CD4-positive, CD25-positive, alpha-beta regulatory T cell (primary cell): ENCODE results near the gene OSM. TPM values are rescaled to one million over a fixed set of nuclear protein-coding genes. Genes with fewer than 3 reads are reported as not detected.

Experiments used
- ATAC-seq, 2 donors: fragments of 150-1000 bp; cut with Tn5 transposase; one replicate each; pipeline ENCODE4 v1.10.0; 2021; ENCODE audit warnings: low read depth in 2 of 2, moderate number of reproducible peaks in 2 of 2, moderate library complexity in 1 of 2
- DNase-seq, 3 donors: peaks; one replicate each; pipeline versions ENCODE4 v3.0.0 to v3.0.0-alpha.2; 2012 to 2022; ENCODE audit warnings: mixed read lengths in 1 of 3
- H3K27ac ChIP-seq: one replicate; pipeline ENCODE4 v1.7.0; 2013; ENCODE audit warnings: mild to moderate bottlenecking, low read length; ENCODE audit not compliant: insufficient read depth, poor library complexity, severe bottlenecking
- H3K27me3 ChIP-seq: one replicate; pipeline ENCODE4 v1.7.0; 2013; ENCODE audit warnings: low read length; ENCODE audit not compliant: control insufficient read depth, insufficient read depth
- H3K36me3 ChIP-seq: one replicate; pipeline ENCODE4 v1.7.0; 2013; ENCODE audit warnings: mild to moderate bottlenecking, low read length, moderate library complexity; ENCODE audit not compliant: control insufficient read depth, insufficient read depth
- H3K4me1 ChIP-seq: 2 replicates; pipeline ENCODE4 v1.7.0; 2013; ENCODE audit warnings: mild to moderate bottlenecking, low read length; ENCODE audit not compliant: insufficient read depth, control insufficient read depth, poor library complexity, severe bottlenecking
- H3K4me3 ChIP-seq: one replicate; pipeline ENCODE4 v1.7.0; 2013; ENCODE audit warnings: low read depth, mild to moderate bottlenecking, low read length, moderate library complexity
- H3K9me3 ChIP-seq, 2 experiments: 1 replicate in 1 of 2; 2 replicates in 1 of 2; pipeline ENCODE4 v1.7.0; 2013; ENCODE audit warnings: low read length in 2 of 2, mild to moderate bottlenecking in 1 of 2, moderate library complexity in 1 of 2; ENCODE audit not compliant: control insufficient read depth in 2 of 2
- H3K27ac Mint-ChIP-seq, 3 donors: one replicate each; pipeline ENCODE4 v1.8.0; 2020 to 2022; ENCODE audit warnings: mild to moderate bottlenecking in 3 of 3, mixed read lengths in 3 of 3, moderate library complexity in 2 of 3
- H3K27me3 Mint-ChIP-seq: one replicate; pipeline ENCODE4 v1.8.0; 2022; ENCODE audit warnings: mild to moderate bottlenecking, mixed read lengths
- H3K36me3 Mint-ChIP-seq: one replicate; pipeline ENCODE4 v1.8.0; 2020; ENCODE audit warnings: mixed read lengths
- H3K4me1 Mint-ChIP-seq, 4 donors: one replicate each; pipeline ENCODE4 v1.8.0; 2020 to 2022; ENCODE audit warnings: mixed read lengths in 4 of 4, mild to moderate bottlenecking in 1 of 4
- H3K4me3 Mint-ChIP-seq, 4 donors: one replicate each; pipeline ENCODE4 v1.8.0; 2020 to 2022; ENCODE audit warnings: mild to moderate bottlenecking in 4 of 4, mixed read lengths in 4 of 4, moderate library complexity in 3 of 4
- H3K9me3 Mint-ChIP-seq, 7 donors: one replicate each; pipeline ENCODE4 v1.8.0; 2020 to 2022; ENCODE audit warnings: mixed read lengths in 7 of 7, mild to moderate bottlenecking in 3 of 7, moderate library complexity in 2 of 7
- polyA plus RNA-seq, 4 donors: library from polyadenylated mRNA; unstranded; fragments of 300-500 nt; fragmentation: Illumina TruSeq; gene quantifications; one replicate each; pipeline ENCODE4 v1.2.3, GENCODE V29; 2021
- total RNA-seq: library from RNA; stranded (reverse); gene quantifications from one replicate; pipeline ENCODE4 v1.2.3, GENCODE V29; 2022

Gene OSM
- total and polyA plus RNA-seq, 5 donors from 2014 or later: 2.4 to 24.0 (median 6.9) TPM

DNA sequence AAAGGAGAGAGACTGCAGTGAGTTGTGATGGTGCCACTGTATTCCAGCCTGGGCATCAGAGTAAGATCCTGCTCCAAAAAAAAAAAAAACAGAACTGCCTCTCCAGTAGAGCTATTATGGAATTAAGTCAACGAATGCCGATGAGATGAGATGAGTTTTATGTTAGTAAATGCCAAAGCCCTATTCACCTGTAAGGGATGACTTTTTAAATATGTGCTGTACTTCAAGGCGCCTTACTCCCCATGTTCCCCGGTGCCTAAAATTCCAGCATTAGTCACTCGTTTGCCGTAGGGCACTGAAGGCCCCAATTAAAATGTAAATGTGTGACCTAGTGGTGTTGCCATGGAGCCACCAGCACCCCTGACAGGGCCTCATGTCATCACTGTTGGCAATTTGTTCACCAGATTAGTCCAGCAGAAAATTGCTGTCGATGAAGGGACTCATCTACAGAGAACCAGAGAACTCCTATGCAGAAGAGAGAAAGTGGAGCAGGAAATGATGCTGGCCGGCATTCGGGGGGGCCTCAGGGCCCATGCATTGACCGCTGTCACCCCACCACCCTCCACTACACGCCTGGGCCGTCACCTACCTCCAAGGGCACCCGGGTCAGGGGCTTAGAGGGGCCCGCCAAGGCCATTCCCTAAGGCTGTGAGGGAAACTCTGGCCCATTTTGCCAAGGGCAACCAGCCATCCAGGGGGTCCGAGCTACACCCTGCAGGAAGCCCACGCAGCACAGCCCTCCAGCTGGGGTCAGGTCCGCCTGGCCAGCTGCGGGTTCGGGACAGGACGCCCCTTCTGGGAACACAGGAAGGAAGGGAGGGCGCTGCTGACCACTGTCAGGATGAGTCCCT is 37.9 kb downstream of the OSM start:
- Mint-ChIP-seq H3K4me1 (peaks cover 5 to 32% (median 19%) of the 10 kb centered on the region in 4 donors), H3K36me3 (no peaks in the 10 kb centered on the region), H3K9me3 (no peaks in the 10 kb centered on the region), H3K27ac (peak overlapping the region in 1 of 3 donors; percentile 78), H3K27me3 (no peaks in the 10 kb centered on the region), H3K4me3 (no peak overlapping the region)
- Histone ChIP-seq H3K36me3 (no peaks in the 10 kb centered on the region), H3K4me3 (no peak overlapping the region), H3K27ac (no peak overlapping the region), H3K9me3 (no peaks in the 10 kb centered on the region), H3K4me1 (peaks cover 9% of the 10 kb centered on the region), H3K27me3 (no peaks in the 10 kb centered on the region)
- DNase-seq (no peak), ATAC-seq (no peak)

GRCh38 chr22:30227438-30228228 is 39.0 kb downstream of the OSM start:
- Histone ChIP-seq H3K36me3 (no peaks in the 10 kb centered on the region), H3K4me1 (peaks cover 9% of the 10 kb centered on the region), H3K27me3 (no peaks in the 10 kb centered on the region), H3K9me3 (no peaks in the 10 kb centered on the region), H3K4me3 (no peak overlapping the region), H3K27ac (no peak overlapping the region)
- ATAC-seq (no peak), DNase-seq (peak in 1 of 3 donors; percentile 38)
- H3K27me3 Mint-ChIP-seq: no peaks in the 10 kb centered on the region
- peak overlapping the region; percentile 27 to 76 (median 71) for H3K27ac Mint-ChIP-seq
- H3K36me3 Mint-ChIP-seq: no peaks in the 10 kb centered on the region
- H3K9me3 Mint-ChIP-seq: no peaks in the 10 kb centered on the region
- H3K4me1 Mint-ChIP-seq: peaks cover 5 to 37% (median 22%) of the 10 kb centered on the region in 4 donors
- no peak overlapping the region for H3K4me3 Mint-ChIP-seq

DNA sequence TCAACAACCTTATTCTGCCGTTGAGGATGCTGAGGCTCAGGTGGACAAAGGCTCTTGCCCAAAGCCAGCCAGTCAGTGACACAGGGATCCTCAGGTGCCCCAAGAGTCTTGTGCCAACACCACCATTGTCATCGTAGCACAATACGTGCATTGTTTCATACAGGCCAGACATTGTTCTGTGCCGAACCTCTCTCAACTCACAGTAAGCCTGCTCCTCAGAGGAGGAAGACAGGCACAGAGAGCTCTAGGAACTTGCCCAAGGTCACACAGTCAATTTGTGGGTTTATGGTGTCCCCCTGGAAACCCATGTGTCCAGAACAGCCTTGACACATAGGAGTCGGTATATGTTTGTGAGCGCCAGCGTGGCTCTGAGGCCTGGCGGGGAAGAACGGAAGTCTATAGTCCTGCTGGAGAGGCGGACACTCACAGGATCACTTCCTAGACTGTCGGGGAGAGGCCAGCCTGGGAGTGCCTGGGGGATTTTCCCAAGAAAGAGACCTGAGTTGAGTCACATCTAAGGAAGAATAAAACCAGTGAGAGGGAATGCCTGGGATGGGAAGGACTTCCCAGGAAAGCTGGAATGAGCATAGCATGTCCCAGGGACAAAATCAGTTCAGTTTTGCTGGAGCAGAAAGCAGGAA is 40.3 kb downstream of the OSM start:
- Mint-ChIP-seq H3K27me3 (no peaks in the 10 kb centered on the region), H3K4me3 (no peak overlapping the region), H3K9me3 (no peaks in the 10 kb centered on the region), H3K36me3 (no peaks in the 10 kb centered on the region), H3K4me1 (peaks cover 11 to 48% (median 33%) of the 10 kb centered on the region in 4 donors), H3K27ac (peak overlapping the region; percentile 7 to 74 (median 54))
- no peak for DNase-seq
- H3K4me3 ChIP-seq: no peak overlapping the region
- no peak overlapping the region for H3K27ac ChIP-seq
- no peak for ATAC-seq
- no peaks in the 10 kb centered on the region for H3K9me3 ChIP-seq
- H3K4me1 ChIP-seq: peaks cover 15% of the 10 kb centered on the region
- no peaks in the 10 kb centered on the region for H3K36me3 ChIP-seq
- H3K27me3 ChIP-seq: no peaks in the 10 kb centered on the region

- no peak for DNase-seq
- Mint-ChIP-seq H3K27me3 (no peaks in the 10 kb centered on the region), H3K36me3 (no peaks in the 10 kb centered on the region)
These were observed 41.3 kb downstream of the OSM start for GRCh38 chr22:30225220-30225927.

DNA sequence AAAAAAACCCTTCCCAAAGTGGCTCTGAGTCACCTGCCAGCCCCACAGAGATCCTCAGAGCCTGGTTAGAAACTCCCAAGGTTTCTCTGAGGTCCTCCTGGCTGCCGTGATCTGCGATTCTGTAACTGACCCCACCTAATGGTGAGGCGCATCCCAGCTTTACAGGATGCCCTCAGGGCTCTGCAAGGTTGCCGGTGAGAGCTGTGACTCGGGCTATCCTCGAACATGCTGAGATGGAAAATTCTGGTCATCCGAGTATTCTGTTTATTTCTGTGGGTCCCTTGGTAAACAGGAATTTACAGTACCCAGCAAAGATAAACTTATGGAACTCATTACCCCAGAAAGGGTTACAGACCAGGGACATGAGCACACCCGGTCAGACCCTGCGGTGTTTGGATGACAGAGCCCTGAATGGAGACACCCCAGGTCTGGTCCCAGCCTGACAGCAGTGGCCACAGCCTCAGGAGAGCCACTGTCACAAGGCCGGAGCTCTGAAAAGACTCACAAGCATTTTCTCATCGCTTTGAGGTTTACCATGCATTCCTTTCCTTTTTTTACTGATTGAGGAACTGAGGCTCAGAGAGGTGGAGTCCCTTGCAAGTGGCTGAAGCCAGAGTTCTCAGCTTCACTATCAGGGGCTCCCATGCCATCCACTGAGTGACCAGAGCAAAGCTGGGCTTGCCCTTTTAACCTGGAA is 42.3 kb downstream of the OSM start:
- Histone ChIP-seq H3K4me3 (no peak overlapping the region), H3K27me3 (no peaks in the 10 kb centered on the region), H3K9me3 (no peaks in the 10 kb centered on the region), H3K27ac (no peak overlapping the region), H3K4me1 (peaks cover 35% of the 10 kb centered on the region), H3K36me3 (no peaks in the 10 kb centered on the region)
- H3K27ac Mint-ChIP-seq: peak overlapping the region; percentile 20 to 83 (median 47)
- no peaks in the 10 kb centered on the region for H3K36me3 Mint-ChIP-seq
- H3K27me3 Mint-ChIP-seq: no peaks in the 10 kb centered on the region
- no peaks in the 10 kb centered on the region for H3K9me3 Mint-ChIP-seq
- peaks cover 15 to 68% (median 48%) of the 10 kb centered on the region in 4 donors for H3K4me1 Mint-ChIP-seq
- H3K4me3 Mint-ChIP-seq: no peak overlapping the region
- no peak for ATAC-seq
- DNase-seq: no peak

More at GRCh38 chr22:30225220-30225927, 41.3 kb downstream of the OSM start:
- H3K4me1 ChIP-seq: peaks cover 25% of the 10 kb centered on the region
- ATAC-seq: no peak
- Mint-ChIP-seq H3K4me1 (peaks cover 15 to 58% (median 41%) of the 10 kb centered on the region in 4 donors), H3K4me3 (no peak overlapping the region), H3K27ac (peak overlapping the region in 2 of 3 donors; percentile 54 to 80), H3K9me3 (no peaks in the 10 kb centered on the region)
- no peaks in the 10 kb centered on the region for H3K27me3 ChIP-seq
- no peaks in the 10 kb centered on the region for H3K9me3 ChIP-seq
- no peak overlapping the region for H3K27ac ChIP-seq
- H3K36me3 ChIP-seq: no peaks in the 10 kb centered on the region
- H3K4me3 ChIP-seq: no peak overlapping the region

DNA sequence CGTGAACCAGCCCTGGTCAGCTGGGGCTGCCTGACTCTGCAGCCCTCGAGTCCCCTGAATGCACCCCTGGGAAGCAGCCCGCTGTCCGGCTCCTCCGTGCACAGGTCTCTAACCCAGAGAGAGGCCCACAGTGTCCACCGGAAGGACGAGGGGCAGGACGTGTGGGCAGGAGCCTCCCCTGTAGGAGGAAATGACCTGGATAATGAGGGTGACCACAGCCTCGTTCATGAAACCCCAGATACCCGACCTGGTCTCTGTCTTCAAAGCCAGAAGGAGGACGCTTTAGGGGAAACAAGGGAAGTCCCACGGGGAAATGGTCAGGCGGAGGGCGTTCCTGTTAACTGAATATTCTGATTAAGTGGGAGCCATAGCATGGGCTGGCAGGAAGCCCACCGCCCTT is 43.3 kb downstream of the OSM start:
- peaks cover 15 to 71% (median 48%) of the 10 kb centered on the region in 4 donors for H3K4me1 Mint-ChIP-seq
- H3K27me3 Mint-ChIP-seq: no peaks in the 10 kb centered on the region
- H3K4me1 ChIP-seq: peaks cover 39% of the 10 kb centered on the region
- no peak overlapping the region for H3K4me3 ChIP-seq
- H3K9me3 Mint-ChIP-seq: no peaks in the 10 kb centered on the region
- H3K27ac ChIP-seq: no peak overlapping the region
- H3K27me3 ChIP-seq: no peaks in the 10 kb centered on the region
- no peaks in the 10 kb centered on the region for H3K9me3 ChIP-seq
- H3K4me3 Mint-ChIP-seq: no peak overlapping the region
- ATAC-seq (no peak), DNase-seq (no peak)
- H3K36me3 ChIP-seq: no peaks in the 10 kb centered on the region
- peak overlapping the region in 1 of 3 donors; percentile 83 for H3K27ac Mint-ChIP-seq
- H3K36me3 Mint-ChIP-seq: no peaks in the 10 kb centered on the region

DNA sequence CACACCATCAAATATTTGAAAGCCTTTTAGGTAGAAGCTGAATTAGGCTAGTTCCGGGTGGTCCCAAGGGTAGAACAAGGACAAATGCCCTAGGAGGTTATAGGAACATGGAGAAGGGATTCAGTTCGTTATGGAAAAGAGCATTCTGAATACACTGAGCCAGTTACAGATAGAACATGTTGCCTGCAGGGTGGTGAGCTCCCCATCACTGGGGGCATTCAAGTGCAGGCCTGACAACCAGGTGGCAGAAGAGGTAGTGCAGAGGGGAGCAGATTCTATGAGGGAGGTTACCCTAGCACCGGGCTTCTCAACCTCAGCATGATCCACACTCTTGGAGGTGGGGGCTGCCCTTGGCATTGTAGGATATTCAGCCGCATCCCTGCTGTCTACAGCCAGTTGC is 44.3 kb downstream of the OSM start:
- Mint-ChIP-seq H3K27ac (peak overlapping the region in 1 of 3 donors; percentile 51), H3K9me3 (no peaks in the 10 kb centered on the region), H3K36me3 (no peaks in the 10 kb centered on the region), H3K4me1 (peaks cover 10 to 63% (median 40%) of the 10 kb centered on the region in 4 donors), H3K4me3 (no peak overlapping the region), H3K27me3 (no peaks in the 10 kb centered on the region)
- ATAC-seq (no peak), DNase-seq (no peak)
- H3K4me3 ChIP-seq: no peak overlapping the region
- peaks cover 39% of the 10 kb centered on the region for H3K4me1 ChIP-seq
- no peak overlapping the region for H3K27ac ChIP-seq
- H3K27me3 ChIP-seq: no peaks in the 10 kb centered on the region
- no peaks in the 10 kb centered on the region for H3K36me3 ChIP-seq
- no peaks in the 10 kb centered on the region for H3K9me3 ChIP-seq
